Measurements from ENCODE around the gene ATXN7L3. TPM values are rescaled to one million over a fixed set of nuclear protein-coding genes. Genes with fewer than 3 reads are reported as not detected.

Gene ATXN7L3
- total and polyA plus RNA-seq, 2 donors (not counting 3 experiments of a cell fraction or from before 2014, with no cell fraction given): 61.3 to 82.5 TPM

GRCh38 chr17:44213403-44214229 lies 13.9 kb upstream of the ATXN7L3 start:
- no peak for FAIRE-seq
- no peaks in the 10 kb centered on the region for H3K9me3 ChIP-seq (replicated peaks; ENCODE audit: control insufficient read depth, insufficient read depth, low read length)
- no peak for TF ChIP-seq GATA2 (IDR thresholded peaks at IDR 0.05; ENCODE audit: insufficient read depth, insufficient read length, low read depth, low read length)
- no peak for TF ChIP-seq JUN (IDR thresholded peaks at IDR 0.05; ENCODE audit: borderline replicate concordance, insufficient read depth, insufficient read length, low read depth)
- no peak for TF ChIP-seq FOS (IDR thresholded peaks at IDR 0.05; ENCODE audit: borderline replicate concordance, insufficient read depth, low read length)
- no peak for TF ChIP-seq MAX (IDR thresholded peaks at IDR 0.05; ENCODE audit: insufficient read depth, insufficient read length)
- TF ChIP-seq EZH2 (IDR thresholded peaks at IDR 0.05; ENCODE audit: borderline replicate concordance, low read depth, low read length, severe bottlenecking): no peak
- no peak for TF ChIP-seq POLR2AphosphoS5 (IDR thresholded peaks at IDR 0.05; ENCODE audit: insufficient read depth, low read depth, low read length)
- no peak for TF ChIP-seq MYC (IDR thresholded peaks at IDR 0.05; ENCODE audit: low read depth, low read length)
- peak; percentile 42 for TF ChIP-seq POLR2A (IDR thresholded peaks at IDR 0.05; ENCODE audit: low read depth, low read length)
- TF ChIP-seq CTCF (IDR thresholded peaks at IDR 0.05; ENCODE audit: extremely low read depth in 1 of 2, insufficient read depth in 1 of 2, low read depth in 1 of 2, low read length in 2 of 2): no peak
- no peaks in the 10 kb centered on the region for H4K20me1 ChIP-seq (replicated peaks; ENCODE audit: control insufficient read depth, extremely low read depth, insufficient read depth, low read length)
- intact Hi-C loops (cut with micrococcal nuclease) (no loop called here), dilution Hi-C loops (cut with MboI; ENCODE audit: extremely low pct_ligation_motif_present, low sequenced_read_pairs) (no loop called here)
- DNase-seq (ENCODE audit: low read depth, low spot score): no peak
- ChIA-PET CTCF (interaction anchor here (0.9 to 4.5 kb wide), 5 partner anchors 8 to 132 kb away, joined by 3 to 37 read pairs (median 4); partner anchors contain the start of gene GRN), POLR2A (no interaction called here)
- H3K9me1 ChIP-seq (replicated peaks; ENCODE audit: control insufficient read depth, extremely low read depth, insufficient read depth, low read length): no peaks in the 10 kb centered on the region
- H3K27ac ChIP-seq (ENCODE audit: insufficient read depth, low read depth, low read length): no peak overlapping the region
- peaks cover 27 to 47% of the 10 kb centered on the region in 2 experiments for H3K36me3 ChIP-seq (ENCODE audit: control insufficient read depth in 2 of 2, extremely low read depth in 1 of 2, insufficient read depth in 2 of 2, low read length in 2 of 2)
- BruUV-seq (replicated peaks): no TSS peak
- no peaks in the 10 kb centered on the region for H3K27me3 ChIP-seq (ENCODE audit: control insufficient read depth in 2 of 2, insufficient read depth in 2 of 2, low read length in 2 of 2)
- peaks cover 17% of the 10 kb centered on the region for H3K4me1 ChIP-seq (ENCODE audit: control insufficient read depth, extremely low read depth, insufficient read depth, low read length)
- no peak overlapping the region for H3K4me2 ChIP-seq (ENCODE audit: insufficient read depth, low read length)
- H3K79me2 ChIP-seq (ENCODE audit: control insufficient read depth, insufficient read depth, low read length): peaks cover 18% of the 10 kb centered on the region
- no peak overlapping the region for H3K4me3 ChIP-seq (replicated peaks in 1 of 3; ENCODE audit: insufficient read depth in 1 of 3, low read depth in 1 of 3, low read length in 3 of 3)
- no peak overlapping the region for H2AFZ ChIP-seq (ENCODE audit: low read depth, low read length)
- no peak overlapping the region for H3K9ac ChIP-seq (replicated peaks; ENCODE audit: extremely low read depth, insufficient read depth, low read length)

All from endothelial cell of umbilical vein (primary cell).